ENCODE data around the gene GPR35.
"Not testable (repeated sequence)": the region's sequence is repeated elsewhere in the genome, so short reads cannot be mapped to it uniquely, and the experiment has no call there.

Gene GPR35

DNA sequence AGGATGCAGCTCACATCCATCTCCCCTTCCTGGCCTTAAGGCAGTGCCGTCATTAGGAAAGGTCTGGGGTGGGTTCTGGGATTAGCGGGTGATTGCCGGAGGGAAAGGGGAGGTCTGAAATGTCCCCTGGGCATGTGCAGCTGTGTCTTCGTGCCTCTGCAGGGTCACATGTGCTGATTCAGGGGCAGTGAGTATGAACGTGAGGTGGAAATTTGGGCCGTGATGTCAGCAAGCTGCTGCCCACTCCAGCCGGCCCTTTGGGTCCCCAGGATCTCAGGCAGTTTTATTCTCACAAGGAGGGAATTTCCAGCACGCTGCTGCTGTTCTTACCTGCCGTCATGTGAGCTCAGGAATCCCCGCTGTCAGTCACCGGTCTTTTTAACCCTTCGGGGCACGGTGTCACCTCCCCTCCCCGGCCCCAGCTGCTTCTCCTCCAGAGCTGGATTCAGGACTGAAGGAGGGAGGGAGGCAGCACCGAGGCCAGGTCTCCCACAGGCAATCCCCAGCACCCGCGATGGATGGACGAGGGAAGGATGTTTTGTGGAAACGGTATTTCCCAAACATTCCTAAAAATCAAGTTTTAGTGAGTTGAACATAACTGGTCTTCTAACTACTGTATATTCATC, 23.5 kb downstream of the GPR35 start:
- TF ChIP-seq ZNF274 (IDR thresholded peaks at IDR 0.05; ENCODE audit: low read depth, low read length): no peak

DNA sequence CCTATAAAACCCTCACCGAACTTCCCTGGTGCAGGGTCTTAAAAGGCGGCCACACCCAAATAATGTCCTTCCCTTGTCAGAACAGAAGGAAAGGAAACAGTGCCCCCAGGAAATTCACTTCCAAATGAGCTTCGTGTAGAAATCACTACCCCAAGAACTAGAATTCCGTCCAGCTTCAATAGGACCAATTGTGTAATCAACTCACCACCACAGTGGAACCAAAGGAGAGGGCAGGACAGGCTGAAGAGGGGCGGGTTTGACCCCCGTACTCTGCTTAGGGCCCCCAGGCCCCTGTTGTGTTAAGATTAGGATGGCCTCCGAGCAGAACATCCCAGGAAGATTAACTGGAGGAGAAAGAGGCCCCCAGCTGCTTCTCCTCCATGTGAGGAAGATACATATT, 24.1 kb downstream of the GPR35 start:
- no peak overlapping the region for H3K4me3 ChIP-seq (ENCODE audit: low read length)
- no peak for TF ChIP-seq ZNF274 (IDR thresholded peaks at IDR 0.05; ENCODE audit: low read depth, low read length)

More for the DNA sequence above, 23.5 kb downstream of the GPR35 start:
- H3K4me3 ChIP-seq (ENCODE audit: low read length): no peak overlapping the region

DNA sequence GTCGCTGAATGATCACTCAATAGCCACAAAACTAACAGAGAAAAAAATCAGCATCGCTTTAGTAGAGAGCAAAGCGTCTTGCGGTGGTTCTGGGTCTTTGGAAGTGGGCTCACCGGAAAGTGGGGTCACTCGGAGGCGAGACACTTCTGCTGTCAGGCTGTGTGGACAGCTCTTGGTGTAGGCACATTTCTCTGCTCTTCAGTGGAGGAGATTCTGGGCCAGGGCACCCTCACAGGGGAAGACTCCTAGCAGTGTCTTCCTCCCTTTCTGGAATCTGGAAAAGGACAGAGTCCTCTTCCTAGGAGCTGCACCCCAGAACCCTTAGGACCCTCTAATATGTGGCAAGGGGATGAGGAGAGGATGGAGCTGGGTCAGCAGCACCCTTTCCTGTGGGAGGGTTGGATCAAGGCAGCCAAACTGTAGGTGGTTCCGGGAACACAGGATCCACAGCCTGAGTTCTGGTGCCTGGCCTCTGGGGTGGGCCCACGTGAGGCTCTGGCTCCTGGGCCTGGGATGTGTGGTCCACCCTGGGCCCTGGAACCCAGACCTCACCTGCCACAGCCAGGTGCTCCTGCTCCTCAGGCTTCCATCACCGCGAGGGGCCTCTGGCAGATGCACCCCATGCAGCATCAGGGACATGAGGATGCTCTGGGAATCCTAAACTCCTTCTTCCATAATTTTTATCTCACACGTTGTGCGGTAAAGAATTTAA, 25.1 kb downstream of the GPR35 start:
- no peak for TF ChIP-seq ZNF274 (IDR thresholded peaks at IDR 0.05; ENCODE audit: low read depth, low read length)
- H3K4me3 ChIP-seq (ENCODE audit: low read length): no peak overlapping the region

DNA sequence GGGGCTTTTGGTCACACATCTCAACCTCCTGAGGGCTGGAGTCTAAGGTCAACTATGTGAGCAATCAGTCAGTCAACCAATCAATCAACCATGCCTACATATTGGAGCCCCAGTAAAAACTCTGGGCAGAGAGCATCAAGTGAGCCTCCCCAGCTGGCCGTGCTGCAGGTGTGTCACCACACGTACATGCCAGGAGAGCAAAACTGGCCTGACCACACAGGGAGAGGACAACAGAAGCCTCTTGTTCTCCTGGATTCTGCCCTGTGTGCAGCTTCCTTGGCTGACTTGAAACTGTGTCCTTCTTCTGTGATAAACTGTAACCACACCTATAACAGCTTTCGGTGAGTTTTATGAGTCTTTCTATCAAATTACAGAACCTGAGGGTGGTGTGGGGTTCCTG, 25.9 kb downstream of the GPR35 start:
- no peak overlapping the region for H3K4me3 ChIP-seq (ENCODE audit: low read length)
- TF ChIP-seq ZNF274 (IDR thresholded peaks at IDR 0.05; ENCODE audit: low read depth, low read length): no peak

DNA sequence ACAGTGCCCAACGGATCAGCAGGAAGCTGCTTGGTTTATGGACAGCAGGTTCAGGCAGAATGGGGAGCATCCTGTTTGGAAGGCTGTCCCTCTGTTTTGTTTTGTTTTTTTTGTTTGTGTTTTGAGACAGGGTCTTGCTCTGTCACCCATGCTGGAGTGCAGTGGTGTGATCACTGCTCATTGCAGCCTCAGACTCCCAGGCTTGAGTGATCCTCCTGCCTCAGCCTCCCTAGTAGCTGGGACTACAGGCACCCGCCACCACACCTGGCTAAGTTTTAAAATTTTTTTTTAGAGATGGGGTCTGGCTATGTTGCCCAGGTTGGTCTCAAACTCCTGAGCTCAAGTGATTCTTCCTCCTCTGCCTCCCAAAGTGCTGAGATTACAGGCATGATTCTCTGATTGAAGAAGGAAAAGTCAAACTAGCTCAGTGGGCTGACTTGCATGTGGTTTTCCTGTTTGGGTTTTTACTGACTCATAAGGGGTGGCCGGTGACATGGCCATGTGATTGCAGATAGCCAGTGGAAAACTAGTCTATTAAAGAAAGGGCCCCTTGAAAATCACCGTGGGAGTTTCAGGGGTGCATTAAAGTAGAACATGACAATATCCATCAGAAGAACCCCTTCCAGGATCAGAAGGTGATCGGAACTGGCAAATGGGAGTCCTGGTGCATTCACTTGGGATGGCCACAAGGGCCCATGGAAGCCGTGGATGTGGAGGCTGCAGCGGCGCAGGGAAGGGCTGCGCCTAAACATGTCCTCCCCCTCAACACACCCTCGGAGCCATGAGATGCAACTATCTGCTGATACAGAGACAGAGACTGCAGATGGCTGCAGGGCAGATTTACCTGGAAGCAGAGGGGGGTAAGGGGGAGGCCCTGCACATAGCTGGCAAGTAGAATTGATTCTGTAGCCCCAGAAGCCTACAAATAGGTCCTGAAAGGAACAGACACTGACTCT, 30.9 kb downstream of the GPR35 start:
- no peak overlapping the region for H3K4me3 ChIP-seq (ENCODE audit: low read length)
- TF ChIP-seq ZNF274 (IDR thresholded peaks at IDR 0.05; ENCODE audit: low read depth, low read length): no peak

DNA sequence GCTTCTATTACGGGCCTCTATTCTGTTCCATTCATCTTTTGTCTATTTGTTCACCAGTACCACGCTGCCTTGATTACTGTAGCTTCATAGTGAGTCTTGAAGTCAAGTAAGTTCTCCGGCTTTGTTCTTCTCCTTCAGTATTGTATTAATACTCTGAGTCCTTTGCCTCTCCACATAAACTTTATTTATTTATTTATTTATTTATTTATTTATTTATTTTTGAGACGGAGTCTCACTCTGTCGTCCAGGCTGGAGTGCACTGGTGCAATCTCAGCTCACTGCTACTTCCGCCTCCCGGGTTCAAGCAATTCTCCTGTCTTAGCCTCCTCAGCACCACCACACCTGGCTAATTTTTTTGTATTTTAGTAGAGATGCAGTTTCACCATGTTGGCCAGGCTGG, 34.6 kb downstream of the GPR35 start:
- H3K4me3 ChIP-seq (ENCODE audit: low read length): not testable (repeated sequence)

DNA sequence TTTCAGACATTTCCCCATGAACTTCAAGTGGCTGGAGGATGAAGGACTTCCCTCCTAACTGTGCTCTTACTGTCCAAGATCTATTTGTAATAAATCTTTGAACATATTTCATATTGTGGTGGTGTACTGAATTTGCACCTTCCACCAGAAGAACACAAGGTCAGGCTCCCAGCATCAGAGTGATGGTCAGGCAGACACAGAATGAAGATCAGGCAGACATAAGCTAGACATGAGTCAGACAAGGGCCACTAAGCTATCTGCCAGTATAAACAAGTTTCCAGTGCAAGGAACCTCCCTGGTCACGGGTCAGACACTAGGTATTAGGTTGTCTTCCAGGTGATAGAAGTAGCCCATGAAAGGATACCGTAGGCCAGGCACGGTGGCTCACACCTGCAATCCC, 37.4 kb downstream of the GPR35 start:
- no peak overlapping the region for H3K4me3 ChIP-seq (ENCODE audit: low read length)
- TF ChIP-seq ZNF274 (IDR thresholded peaks at IDR 0.05; ENCODE audit: low read depth, low read length): no peak

DNA sequence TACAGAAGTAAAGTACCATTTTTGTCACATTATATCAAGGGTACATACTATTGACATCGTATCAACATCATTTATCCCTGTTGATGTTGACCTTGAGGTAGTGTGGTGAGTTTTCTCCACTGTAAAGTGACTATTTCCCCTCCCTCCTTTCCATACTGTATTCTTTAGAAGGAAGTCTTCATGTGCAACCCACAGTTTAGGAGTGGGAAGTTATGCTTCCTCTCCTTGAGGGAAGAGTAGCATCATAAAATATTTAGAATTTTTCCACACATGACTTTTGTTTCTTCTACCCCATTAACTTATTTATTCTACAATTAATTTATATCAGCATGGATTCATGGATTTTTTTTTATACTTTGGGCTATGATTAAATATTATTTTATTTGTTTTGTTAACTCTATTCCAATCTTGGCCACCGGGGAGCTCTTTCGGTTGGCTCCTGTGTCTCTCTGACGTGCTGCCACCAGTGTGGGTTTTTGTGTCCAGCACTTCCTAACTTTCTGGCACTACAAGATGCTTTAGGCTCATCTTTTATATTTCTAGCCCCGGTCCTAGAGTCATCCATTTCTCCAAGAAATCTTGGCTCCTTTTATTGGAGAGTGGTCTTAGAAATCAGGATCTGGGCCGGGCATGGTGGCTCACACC, 38.4 kb downstream of the GPR35 start:
- TF ChIP-seq ZNF274 (IDR thresholded peaks at IDR 0.05; ENCODE audit: low read depth, low read length): no peak

DNA sequence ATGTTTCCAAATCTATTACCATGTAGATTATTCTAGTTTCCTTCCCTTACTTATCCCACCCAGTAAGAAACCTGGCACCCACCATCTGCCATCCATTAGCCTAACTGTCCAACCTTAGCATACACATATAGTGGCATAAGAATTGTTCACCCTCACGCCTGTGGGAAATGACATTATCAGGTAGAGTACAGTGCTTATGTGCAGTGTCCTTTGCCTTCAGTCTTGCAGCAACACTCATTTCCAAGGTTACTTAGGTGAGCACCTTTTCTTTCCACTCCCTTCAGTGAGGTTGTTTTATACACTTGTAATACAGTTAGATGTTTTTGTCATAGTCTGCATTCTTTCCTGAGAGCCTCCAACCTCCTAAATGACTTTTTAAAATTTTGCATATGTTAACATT, 39.3 kb downstream of the GPR35 start:
- TF ChIP-seq ZNF274 (IDR thresholded peaks at IDR 0.05; ENCODE audit: low read depth, low read length): no peak
- H3K4me3 ChIP-seq (ENCODE audit: low read length): no peak overlapping the region

More for the DNA sequence above, 38.4 kb downstream of the GPR35 start:
- H3K4me3 ChIP-seq (ENCODE audit: low read length): no peak overlapping the region

DNA sequence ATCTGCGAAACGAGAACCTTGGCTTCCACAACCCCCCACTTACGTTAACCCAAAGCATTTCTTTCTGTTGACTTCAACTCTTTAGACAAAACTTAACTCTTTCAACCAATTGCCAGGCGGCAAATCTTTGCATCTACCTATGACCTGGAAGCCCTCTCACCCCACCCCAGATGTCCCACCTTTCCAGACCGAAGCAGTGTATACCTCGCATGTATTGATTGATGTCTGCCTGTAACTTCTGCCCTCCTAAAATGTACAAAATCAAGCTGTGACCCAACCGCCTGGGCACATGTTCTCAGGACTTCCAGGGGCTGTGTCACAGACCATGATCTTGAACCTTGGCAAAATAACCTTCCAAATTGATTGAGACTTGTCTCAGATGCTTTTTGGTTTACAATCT, 45.1 kb downstream of the GPR35 start:
- no peak overlapping the region for H3K4me3 ChIP-seq (ENCODE audit: low read length)
- no peak for TF ChIP-seq ZNF274 (IDR thresholded peaks at IDR 0.05; ENCODE audit: low read depth, low read length)

DNA sequence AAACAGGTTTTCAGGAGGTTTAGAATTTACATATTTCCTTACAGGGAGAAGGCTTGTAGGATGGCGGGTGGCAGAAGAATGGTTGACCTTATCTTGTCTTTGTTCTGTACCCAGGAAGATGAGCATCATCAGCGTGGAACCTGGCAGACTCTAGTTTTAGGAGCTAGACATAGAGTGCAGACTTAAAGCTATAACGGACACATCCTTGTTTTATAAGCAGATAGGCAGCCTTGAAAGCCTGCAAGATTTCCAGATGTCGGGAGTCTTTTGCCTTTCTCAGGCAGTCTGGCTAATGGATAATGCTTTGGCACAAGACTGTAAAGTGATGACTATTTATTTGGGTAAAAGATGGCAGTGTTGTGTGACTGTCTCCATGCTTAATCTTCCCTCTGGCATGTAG, 45.7 kb downstream of the GPR35 start:
- no peak overlapping the region for H3K4me3 ChIP-seq (ENCODE audit: low read length)
- TF ChIP-seq ZNF274 (IDR thresholded peaks at IDR 0.05; ENCODE audit: low read depth, low read length): no peak

DNA sequence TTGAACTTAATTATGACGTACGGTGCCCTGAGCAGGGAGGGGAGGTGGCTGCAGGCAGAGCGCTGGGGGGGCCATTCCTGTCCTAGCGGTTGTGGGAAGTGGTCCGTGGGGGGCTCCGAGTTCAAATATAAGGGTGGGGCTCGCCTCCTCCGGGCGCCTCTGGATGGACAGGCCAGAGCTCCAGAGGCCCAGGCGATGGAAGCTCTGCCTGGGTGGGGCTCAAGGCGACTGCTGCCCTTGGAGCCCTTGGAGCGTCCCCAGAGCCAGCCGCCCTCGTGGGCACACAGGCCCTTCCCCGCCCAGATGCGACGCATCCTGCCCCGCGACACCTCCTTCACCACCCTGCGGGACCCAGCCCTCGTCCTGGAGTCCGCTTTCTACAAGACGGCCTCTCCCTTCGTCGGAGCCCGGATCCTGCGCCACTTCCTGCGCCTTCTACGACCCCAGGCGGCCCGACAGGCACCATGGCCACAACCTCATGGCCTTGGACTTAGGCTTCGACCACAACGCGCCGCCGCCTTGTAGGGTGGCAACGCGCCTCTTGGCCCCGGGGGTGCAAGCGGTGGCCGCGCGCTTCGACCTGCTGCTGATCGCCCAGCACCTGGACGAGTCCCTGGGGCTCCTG, 46.9 kb downstream of the GPR35 start:
- TF ChIP-seq ZNF274 (IDR thresholded peaks at IDR 0.05; ENCODE audit: low read depth, low read length): no peak
- no peak overlapping the region for H3K4me3 ChIP-seq (ENCODE audit: low read length)

DNA sequence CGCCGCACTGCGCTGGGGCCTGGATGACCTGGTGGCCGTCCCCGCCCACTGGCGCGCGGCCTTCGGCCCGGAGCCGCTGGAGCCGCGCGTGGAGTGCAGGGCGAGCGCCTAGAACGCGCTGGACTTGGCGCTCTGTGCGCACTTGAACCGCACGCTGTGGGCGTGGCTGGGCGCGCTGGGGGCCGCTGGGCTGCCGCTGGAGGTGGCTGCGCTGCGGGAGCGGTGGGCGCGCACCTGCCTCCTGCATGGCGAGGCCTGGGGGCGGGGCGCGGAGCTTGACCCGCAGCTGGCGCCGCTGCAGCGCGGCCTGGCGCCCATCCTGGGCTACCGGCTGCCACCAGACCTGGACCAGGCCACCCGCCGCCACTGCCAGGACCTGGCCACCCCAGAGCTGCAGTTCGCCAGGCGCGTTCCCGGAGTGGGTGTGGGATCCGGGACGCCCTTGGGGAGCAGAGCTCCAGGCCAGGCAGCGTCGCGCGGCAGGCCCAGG, 47.5 kb downstream of the GPR35 start:
- H3K4me3 ChIP-seq (ENCODE audit: low read length): no peak overlapping the region
- TF ChIP-seq ZNF274 (IDR thresholded peaks at IDR 0.05; ENCODE audit: low read depth, low read length): no peak

DNA sequence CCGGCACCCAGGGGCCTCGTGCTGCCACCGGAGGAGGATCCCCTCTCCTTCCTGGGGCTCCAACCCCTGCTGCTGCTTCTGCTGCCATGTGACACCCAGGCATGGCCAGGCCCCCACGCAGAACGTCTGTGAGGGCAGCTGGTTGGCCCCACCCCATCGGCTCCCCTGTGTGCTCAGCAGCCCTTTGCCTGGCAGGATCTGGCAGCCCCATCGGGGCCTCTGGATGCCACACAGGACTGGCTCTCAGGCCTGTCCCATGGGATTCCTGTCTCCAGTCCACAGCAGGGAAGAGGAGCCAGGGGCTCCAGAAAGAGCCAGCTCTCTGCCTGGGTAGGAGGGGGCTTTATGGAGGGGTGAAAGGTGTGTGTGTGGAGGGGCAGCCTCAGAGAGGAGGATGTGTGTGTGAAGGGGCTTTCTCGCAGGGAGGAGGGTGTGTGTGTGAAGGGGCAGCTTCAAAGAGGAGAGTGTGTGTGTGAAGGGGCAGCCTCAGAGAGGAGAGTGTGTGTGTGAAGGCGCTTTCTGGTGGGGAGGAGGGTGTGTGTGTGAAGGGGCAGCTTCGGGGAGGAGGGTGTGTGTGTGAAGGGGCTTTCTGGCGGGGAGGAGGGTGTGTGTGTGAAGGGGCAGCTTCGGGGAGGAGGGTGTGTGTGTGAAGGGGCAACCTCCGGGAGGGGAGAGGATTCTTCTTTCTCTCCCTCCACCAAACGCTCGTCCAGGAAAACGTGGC, 49.3 kb downstream of the GPR35 start:
- not testable (repeated sequence) for H3K4me3 ChIP-seq (ENCODE audit: low read length)

DNA sequence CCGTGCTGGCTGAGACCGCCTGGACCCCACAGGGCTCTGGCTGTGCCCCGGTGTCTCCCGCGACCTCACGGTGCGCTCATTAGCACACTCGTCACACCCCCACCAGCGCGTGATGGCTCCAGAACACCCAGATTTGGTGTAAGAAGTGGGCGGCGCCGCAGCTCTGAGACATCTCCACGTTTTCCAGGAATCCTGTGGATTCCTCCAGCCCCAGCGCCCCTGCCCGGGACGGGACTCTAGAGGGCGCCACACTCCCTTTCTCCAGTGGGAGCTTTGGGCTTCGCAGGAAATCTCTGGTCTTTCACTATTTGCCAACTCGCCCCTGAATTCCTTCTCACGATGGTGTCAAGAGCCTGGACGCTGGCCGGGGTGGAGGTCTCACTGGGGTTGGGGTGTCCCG, 50.1 kb downstream of the GPR35 start:
- H3K4me3 ChIP-seq (ENCODE audit: low read length): not testable (repeated sequence)

DNA sequence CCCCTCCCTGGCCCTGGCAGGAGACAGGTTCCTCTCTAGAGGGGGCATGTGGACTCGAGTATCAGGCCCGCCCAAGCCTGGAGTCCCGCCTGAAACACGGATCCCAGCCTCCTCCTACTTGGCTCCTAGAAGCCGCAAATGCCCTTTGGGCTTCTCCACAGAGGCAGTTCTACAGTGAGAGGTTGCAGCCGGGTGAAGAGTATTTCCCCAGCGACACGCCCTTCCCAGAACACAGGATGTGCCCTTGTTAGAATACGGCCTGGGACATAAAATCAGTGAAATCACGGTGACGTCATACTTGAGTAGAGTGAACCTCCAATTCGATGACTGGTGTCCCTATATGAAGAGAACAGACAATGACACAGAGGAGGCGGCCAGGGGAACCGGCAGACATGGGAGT, 52.8 kb downstream of the GPR35 start:
- H3K4me3 ChIP-seq (ENCODE audit: low read length): not testable (repeated sequence)

DNA sequence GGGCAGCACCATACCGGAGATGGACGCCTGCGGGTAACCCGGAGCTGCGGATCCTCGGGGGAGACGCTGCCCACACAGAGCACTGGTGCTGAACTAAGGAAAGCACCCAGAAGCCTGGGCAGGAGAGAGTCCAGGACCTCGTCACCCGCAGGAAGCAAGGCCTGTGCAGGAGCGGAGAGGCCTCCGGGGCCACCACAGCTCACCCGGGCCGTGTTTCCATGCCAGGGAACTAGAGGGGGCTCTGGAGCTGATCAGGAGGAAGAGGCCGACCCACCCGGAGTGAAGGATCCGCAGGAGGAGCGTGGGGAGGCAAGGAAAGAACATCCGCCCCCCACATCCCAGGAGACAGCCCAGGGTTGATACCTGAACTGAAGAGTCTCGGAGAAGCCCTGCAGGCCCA, 53.6 kb downstream of the GPR35 start:
- not testable (repeated sequence) for H3K4me3 ChIP-seq (ENCODE audit: low read length)

DNA sequence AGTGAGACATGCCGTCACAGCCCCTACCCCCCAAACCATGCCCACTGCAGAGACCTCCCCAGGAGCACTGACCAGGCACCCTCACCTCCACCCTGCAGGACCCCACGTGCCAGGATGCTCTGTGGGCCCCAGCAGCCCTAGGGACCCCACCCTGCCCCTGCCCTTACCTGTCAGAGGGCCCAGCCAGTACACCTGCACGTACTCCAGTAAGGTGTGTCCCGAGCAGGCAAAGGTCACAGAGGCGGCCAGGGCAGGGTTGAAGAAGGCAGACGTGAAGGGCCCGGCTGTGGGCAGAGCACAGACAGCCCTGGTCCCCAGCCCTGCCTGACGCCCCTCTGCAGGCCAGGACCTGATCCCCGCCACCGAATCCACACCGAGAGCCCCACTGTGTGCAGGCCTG, 54.9 kb downstream of the GPR35 start:
- H3K4me3 ChIP-seq (ENCODE audit: low read length): not testable (repeated sequence)
